ENCODE measurements around the gene PGLYRP3. TPM values are rescaled to one million over a fixed set of nuclear protein-coding genes. Genes with fewer than 3 reads are reported as not detected.

PGLYRP3 gene
- total and polyA plus RNA-seq, 9 of the 15 experiments (the other 6 are each of a cell fraction or from before 2014, with no cell fraction given) = not detected

DNA sequence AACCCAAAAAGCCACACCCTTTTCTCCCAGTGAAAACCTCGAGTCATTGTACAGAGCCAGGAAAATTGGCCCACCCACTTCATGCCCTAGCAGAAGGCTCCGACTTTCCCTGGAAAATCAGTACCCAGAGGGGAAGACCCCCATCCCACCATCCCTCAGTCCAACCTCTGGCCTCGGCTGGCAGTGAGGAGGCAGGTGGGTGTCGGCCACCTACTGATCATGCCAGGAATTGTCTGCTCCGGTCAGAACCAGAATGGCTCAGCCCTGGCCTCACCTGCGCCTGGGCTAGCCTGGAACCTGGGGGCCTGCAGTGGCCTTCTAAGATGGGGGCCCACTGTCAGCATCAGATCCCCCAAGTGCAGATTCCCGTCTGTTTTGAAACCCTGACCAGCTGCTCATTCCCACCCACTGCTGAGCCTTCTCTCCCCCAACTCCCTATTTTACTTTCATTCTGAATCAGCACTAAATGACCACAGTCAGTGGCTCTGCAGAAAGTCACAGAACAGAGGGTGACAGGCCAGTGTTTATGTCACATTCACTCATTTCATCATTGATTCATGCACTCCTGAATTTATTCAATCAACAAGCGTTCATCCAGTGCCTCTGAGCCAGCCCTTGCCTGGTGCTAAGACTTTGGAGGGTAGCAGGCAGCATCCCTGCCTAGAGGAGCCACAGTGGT is 41.9 kb upstream of the PGLYRP3 start (continued):
- TF ChIP-seq, protein P1, sequence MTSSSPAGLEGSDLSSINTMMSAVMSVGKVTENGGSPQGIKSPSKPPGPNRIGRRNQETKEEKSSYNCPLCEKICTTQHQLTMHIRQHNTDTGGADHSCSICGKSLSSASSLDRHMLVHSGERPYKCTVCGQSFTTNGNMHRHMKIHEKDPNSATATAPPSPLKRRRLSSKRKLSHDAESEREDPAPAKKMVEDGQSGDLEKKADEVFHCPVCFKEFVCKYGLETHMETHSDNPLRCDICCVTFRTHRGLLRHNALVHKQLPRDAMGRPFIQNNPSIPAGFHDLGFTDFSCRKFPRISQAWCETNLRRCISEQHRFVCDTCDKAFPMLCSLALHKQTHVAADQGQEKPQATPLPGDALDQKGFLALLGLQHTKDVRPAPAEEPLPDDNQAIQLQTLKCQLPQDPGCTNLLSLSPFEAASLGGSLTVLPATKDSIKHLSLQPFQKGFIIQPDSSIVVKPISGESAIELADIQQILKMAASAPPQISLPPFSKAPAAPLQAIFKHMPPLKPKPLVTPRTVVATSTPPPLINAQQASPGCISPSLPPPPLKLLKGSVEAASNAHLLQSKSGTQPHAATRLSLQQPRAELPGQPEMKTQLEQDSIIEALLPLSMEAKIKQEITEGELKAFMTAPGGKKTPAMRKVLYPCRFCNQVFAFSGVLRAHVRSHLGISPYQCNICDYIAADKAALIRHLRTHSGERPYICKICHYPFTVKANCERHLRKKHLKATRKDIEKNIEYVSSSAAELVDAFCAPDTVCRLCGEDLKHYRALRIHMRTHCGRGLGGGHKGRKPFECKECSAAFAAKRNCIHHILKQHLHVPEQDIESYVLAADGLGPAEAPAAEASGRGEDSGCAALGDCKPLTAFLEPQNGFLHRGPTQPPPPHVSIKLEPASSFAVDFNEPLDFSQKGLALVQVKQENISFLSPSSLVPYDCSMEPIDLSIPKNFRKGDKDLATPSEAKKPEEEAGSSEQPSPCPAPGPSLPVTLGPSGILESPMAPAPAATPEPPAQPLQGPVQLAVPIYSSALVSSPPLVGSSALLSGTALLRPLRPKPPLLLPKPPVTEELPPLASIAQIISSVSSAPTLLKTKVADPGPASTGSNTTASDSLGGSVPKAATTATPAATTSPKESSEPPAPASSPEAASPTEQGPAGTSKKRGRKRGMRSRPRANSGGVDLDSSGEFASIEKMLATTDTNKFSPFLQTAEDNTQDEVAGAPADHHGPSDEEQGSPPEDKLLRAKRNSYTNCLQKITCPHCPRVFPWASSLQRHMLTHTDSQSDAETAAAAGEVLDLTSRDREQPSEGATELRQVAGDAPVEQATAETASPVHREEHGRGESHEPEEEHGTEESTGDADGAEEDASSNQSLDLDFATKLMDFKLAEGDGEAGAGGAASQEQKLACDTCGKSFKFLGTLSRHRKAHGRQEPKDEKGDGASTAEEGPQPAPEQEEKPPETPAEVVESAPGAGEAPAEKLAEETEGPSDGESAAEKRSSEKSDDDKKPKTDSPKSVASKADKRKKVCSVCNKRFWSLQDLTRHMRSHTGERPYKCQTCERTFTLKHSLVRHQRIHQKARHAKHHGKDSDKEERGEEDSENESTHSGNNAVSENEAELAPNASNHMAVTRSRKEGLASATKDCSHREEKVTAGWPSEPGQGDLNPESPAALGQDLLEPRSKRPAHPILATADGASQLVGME (CRISPR knock-in tag; IDR thresholded peaks at IDR 0.05) = no peak
- TF ChIP-seq RFX5 (IDR thresholded peaks at IDR 0.05; ENCODE audit: low read depth, low read length) (no peak), NFE2L1 (tag; IDR thresholded peaks at IDR 0.05; ENCODE audit: borderline replicate concordance, low read depth) (no peak), JUN (IDR thresholded peaks at IDR 0.05; ENCODE audit: borderline replicate concordance, low read depth, low read length) (no peak), JUN (CRISPR knock-in tag; IDR thresholded peaks at IDR 0.05; ENCODE audit: borderline replicate concordance) (no peak), HLTF (IDR thresholded peaks at IDR 0.05) (no peak), ZEB2 (IDR thresholded peaks at IDR 0.05) (no peak), TGIF2 (CRISPR knock-in tag; IDR thresholded peaks at IDR 0.05) (no peak), BDP1 (IDR thresholded peaks at IDR 0.05; ENCODE audit: insufficient read depth, insufficient read length) (no peak), ZNF584 (CRISPR knock-in tag; IDR thresholded peaks at IDR 0.05; ENCODE audit: low read depth) (no peak), RNF2 (IDR thresholded peaks at IDR 0.05) (no peak), TAF1 (IDR thresholded peaks at IDR 0.05; ENCODE audit: control insufficient read depth, extremely low read depth, insufficient read depth, low read length, severe bottlenecking) (no peak)
- TF ChIP-seq, protein P2, sequence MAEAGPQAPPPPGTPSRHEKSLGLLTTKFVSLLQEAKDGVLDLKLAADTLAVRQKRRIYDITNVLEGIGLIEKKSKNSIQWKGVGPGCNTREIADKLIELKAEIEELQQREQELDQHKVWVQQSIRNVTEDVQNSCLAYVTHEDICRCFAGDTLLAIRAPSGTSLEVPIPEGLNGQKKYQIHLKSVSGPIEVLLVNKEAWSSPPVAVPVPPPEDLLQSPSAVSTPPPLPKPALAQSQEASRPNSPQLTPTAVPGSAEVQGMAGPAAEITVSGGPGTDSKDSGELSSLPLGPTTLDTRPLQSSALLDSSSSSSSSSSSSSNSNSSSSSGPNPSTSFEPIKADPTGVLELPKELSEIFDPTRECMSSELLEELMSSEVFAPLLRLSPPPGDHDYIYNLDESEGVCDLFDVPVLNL (CRISPR knock-in tag; IDR thresholded peaks at IDR 0.05; ENCODE audit: low read depth) = no peak

All from K562 (cell line).